Measurements from ENCODE around the gene UNC119.

Gene UNC119

GRCh38 chr17:28498652-28499363, 53.6 kb downstream of the UNC119 start:
- no peak for DNase-seq

DNA sequence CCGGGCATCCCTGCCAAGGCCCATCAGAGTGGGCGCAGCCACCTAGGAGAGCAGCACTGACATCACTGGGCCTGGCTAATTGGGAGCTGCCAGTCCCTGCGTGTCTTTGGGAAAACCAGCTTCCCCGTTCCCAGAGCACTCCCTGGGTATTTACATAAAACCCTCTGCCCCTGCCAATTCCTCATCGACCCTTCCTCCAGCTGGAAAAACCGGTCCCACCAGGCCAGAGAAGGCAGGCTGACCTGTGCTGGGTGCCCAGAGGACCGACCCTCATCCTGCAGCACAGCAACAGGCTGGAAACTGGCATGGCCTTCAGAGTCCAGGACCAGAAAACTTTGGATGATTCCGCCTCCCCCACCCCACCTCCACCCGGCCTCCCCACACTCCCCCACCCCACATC, 54.5 kb downstream of the UNC119 start:
- DNase-seq, result no peak

All from fibroblast of skin of back (primary cell).